22Rv1 (cell line): ENCODE measurements around the gene COL27A1.

ENCODE experiments used
- CTCF ChIP-seq: fragments of 450-650 bp; IDR thresholded peaks from 2 replicates; pipeline ENCODE4 v1.5.1; 2017; ENCODE audit warnings: mild to moderate bottlenecking
- ZFX ChIP-seq: fragments of 450-650 bp; IDR thresholded peaks from 2 replicates; pipeline ENCODE4 v1.6.1; 2017; ENCODE audit warnings: antibody characterized with exemption, borderline replicate concordance

- TF ChIP-seq CTCF = no peak
- no peak for TF ChIP-seq ZFX
Measured at GRCh38 chr9:114221706-114222465, 66.5 kb downstream of the COL27A1 start.
